Measurements from ENCODE around the gene RNPEPL1.
A peak's percentile ranks its signal among the peaks of the same experiment; 100 is the strongest.
"Not testable (repeated sequence)": the region's sequence is repeated elsewhere in the genome, so short reads cannot be mapped to it uniquely, and the experiment has no call there.

RNPEPL1 gene

DNA sequence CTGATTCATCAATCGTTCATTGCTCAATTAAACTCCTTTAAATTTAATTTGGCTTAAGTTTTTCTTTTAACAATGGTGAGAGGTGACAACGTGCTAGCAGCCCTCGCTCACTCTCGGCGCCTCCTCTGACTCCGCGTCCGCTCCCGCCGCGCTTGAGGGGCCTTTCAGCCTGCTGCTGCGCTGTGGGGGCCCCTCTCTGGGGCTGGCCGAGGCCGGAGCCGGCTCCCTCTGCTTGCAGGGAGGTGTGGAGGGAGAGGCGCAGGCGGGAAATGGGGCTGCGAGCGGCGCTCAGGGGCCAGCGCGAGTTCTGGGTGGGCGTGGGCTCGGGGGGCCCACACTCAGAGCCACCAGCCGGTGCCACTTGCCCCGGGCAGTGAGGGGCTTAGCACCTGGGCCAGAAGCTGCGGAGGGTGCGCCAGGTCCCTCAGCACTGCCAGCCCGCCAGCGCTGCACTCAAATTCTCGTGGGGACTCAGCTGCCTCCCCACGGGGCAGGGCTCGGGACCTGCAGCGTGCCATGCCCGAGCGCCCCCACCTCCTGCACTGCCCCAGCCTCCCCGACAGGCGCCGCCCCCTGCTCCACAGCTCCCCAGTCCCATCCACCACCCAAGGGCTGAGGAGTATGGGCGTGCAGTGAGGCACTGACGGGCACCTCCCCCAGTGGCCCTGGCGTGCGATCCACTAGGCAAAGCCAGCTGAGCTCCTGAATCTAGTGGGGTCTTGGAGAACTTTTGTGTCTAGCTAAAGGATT, 30.1 kb upstream of the RNPEPL1 start:
- no peak for DNase-seq

DNA sequence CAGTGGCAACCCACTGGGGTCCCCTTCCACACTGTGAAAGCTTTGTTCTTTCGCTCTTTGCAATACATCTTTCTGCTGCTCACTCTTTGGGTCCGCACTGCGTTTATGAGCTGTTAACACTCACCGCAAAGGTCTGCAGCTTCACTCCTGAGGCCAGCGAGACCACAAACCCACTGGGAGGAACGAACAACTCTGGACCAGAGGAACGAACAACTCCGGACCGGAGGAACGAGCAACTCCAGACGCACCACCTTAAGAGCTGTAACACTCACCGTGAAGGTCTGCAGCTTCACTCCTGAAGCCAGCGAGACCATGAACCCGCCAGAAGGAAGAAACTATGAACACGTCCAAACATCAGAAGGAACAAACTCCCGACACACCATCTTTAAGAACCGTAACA, 29.2 kb upstream of the RNPEPL1 start:
- DNase-seq, result not testable (repeated sequence)

DNA sequence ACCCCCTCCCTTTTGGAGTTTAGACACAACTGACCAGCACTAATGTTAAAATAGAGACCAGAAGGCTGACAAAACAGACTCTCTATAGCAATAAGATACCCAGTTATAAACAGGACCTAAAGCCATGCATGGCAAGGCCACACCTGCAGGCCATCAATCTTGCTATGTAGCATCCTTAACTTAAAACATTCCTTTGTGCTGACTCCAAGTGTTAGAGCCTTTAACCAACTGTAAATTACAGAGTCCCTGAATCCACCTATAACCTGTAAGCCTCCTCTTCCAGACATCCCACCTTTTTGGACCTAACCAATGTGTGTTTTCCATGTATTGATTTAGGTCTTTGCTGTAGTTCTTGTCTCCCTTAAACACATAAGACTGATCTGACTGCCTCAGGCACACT, 28.4 kb upstream of the RNPEPL1 start:
- no peak for DNase-seq

DNA sequence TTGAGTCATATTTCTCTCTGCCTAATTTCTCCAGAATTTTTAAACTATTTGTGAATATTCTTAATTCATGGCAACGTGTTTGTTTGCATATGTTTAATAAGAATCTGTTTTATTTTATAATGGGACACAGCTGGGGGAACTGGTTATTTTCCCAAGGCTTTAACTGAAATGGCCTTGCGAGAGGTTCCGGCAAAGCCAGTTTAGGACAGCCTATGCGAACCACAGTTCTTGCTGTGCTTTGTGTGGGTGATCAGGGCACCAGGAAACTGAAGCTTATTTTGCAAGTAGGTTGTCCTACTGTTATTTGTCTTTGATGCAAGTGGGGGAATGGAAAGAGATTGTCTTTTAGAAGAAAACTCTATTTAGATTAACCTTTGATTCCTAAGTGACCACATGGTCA, 17.0 kb upstream of the RNPEPL1 start:
- DNase-seq, result no peak

DNA sequence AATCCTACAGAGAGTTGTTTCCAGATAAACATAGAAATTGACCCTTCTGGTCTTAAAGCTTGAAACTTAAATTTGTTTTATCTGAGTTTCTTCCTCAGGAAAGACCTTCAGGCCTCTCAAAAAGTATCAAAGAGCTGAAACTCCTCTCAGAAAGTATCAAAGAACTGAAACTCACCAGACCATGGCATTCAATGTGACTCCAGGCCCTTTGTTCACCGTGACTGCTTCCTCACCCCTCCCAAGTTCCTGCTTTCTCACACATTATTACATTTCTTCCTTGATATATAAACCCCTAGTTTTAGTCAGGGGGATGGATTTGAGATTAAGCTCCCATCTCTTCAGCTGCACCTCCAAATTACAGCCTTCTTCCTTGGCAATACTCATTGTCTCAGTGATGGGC, 16.5 kb upstream of the RNPEPL1 start:
- no peak for DNase-seq

DNA sequence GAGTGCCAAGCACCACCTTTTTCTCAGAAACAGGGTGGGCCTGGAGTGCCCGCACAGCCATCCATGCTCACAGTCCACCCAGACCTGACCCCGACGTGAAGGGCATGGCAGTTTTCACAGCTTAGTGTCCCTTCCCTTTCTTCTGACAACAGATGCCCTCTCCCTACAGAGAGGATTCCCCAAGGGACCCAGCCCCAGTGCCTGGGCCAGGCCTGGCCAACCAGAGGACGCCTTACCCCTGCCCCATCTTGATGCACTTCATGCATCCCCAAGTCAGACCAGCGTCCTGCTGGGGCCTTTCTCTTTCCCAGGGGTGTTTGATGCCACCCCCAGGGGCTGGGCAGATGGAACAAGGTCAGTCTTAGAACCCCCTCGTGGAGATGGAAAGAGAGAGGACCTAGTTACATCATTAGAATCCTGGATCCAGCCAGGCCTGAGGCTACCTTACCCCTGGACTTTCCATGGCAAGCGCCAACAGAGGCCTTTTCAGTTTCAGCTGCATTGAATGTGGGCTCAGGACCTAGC, 14.3 kb upstream of the RNPEPL1 start:
- DNase-seq, result no peak

DNA sequence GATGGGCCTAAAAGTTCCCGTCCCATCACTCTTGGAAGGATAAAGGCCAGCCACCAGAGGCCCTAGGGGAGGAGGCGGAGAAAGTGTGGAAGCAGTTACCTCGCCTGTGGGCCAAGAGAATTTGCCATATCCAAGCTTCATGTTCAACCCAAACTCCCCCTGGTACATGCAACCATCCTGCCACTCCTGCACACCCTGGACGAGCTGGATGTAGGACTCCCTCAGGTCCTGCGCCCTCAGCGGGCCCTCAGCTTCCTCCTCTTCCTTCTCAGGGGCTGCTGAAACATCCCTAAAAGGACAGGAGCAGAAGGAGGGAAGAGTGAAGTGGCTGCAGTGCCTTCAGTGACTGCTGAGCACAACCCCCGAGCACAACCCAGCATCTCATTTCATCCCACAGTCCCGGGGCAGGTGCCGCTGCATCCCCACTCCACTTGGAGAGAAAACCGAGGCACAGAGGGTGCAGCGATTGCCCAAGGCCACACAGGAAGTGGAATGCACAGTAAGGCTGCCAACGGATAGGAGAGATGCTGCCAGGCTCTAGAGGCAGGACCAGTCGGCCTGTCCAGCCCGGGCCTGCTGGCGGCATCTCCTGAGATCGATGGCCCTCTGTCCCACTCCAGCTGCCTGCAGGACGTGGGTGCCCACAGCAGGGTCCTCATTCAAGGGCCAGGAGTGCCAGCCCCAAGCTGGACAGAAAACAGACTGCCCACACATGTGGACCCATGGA, 13.4 kb upstream of the RNPEPL1 start:
- no peak for DNase-seq

DNA sequence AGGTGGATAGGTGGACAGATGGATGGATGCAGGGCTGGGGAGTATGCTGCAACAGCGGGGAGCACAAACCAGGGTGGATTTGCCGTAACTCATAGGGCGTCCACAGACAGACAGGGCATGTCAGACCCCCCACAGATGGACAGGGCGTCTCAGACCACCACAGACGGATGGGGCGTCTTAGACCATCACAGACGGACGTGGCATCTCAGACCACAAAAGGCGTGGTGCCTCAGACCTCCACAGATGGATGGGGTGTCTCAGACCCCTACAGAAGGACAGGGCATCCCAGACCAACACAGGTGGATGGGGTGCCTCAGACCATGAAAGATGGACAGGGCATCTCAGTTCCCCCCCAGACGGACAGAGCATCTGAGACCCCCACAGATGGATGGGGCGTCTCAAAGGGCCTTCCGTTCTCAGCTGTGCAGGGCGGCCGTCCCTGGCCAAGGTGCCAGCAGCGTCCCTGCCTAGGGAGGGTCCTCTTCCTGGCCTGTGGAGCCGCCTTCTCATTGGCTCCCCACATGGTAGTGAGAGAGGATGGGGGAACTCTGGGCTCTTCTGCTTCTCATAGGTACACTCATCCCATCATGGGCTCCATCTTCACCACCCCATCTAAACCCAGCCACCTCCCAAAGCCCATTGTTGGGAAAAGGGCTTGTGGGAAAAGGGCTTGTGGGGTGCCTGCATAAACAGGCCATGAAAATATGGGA, 12.6 kb upstream of the RNPEPL1 start:
- DNase-seq, result no peak

DNA sequence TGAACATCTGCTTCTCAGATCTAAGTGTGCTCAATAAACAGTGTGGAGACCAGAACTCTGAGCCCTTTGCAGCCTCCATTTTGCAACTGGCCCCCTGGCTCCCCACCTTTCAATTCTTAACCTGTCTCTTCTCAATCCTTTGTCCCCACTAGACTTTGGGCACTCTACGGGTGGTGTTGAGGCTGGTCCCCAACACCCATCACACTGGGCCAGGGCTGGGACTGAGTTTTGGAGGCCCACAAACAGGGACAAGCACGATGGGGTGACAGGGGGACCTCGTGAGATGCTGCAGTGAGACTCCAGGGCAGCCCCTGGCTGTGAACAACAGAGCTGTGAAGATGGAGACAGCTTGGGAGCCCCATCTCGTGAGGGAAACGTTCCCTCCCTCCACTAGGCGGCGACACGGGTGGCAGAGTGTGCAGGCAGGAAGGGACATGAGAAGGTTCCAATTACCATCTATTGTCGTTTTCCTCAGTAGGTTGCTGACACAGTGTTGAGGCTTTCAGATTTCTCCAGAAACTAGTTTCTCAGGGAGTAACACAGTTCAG, 11.7 kb upstream of the RNPEPL1 start:
- peak; percentile 2 for DNase-seq

DNA sequence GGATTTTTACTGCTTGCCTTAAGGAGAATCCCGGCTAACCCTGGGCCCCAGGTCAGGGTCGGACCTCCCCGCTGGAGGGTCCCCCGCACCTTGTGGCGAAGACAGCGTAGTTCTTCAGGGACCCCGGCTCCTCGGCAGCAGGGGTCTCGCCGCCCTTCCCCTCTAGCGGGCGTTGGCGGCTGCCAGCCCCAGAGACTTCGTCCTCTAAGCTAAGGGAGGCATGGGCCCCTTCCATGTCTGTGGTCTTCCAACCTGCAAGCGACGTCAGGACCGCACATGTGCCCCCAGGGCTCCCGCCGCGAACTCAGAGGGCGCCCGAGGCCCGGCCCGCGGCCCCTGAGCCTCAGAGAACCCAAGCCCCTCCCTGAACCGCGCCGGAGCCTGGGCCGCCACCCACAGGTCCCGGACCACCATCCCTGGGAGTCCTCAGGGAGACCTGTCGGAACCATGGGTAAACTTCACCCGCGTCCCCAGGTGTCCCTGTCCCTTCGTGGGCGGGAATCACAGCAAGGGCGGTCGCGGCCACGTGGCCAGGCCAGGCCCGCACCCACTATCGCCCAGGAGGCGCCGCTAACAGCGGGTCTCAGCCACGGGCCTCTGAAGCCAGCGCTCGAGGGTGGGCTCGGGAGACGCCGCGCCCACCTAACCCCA, 11.1 kb upstream of the RNPEPL1 start:
- DNase-seq, result no peak

DNA sequence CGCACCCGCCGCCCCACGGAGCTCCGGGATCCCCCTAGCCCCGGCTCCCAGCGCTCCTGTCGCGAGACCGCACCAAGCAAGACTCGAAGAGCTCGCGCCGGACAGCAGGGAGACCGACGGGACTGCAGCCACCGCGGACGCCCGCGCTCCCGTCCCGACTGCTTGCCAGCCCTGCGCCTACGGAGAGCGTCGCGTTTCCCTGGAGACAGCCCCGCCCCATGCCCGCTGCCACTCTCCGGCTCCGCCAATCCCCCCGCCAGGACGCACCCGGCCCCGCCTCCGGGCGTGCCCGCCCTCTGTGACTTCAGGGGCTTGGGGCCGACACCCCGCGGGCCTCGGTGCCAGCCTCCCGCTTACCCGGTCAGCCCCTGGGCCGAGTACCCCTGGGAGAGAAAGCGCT, 10.5 kb upstream of the RNPEPL1 start, which contains the start of gene ANKMY1:
Gene ANKMY1 (minus strand): TSS at position 181 of the 400 bp plus-strand sequence. CDS start 653 bp downstream, outside the sequence.
- no peak for DNase-seq

DNA sequence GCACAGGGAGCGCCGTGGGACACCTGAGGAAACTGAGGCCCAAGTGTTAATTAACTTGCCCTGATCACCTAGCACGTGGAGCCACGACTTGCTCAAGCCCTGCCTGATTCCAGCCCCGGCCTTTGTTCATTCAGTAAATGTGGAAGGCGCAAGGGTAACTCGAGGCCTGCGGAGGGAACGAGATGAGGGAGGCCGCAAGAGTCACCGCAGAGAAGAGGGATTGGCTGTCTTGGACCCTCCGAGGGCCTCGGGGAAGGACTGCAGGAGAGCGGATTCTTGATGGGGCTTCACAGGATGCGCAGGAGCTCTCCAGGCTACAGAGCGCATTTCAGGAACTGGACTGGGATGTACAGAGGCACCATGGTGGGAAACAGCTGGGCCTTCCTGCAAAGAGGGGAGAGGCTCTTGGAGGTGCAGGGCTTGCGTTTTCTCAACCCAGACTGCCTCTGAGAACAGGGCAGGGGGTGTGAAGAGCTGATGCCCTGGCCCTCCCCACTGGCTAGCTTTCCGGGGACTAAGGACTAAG, 10.0 kb upstream of the RNPEPL1 start:
- no peak for DNase-seq

DNA sequence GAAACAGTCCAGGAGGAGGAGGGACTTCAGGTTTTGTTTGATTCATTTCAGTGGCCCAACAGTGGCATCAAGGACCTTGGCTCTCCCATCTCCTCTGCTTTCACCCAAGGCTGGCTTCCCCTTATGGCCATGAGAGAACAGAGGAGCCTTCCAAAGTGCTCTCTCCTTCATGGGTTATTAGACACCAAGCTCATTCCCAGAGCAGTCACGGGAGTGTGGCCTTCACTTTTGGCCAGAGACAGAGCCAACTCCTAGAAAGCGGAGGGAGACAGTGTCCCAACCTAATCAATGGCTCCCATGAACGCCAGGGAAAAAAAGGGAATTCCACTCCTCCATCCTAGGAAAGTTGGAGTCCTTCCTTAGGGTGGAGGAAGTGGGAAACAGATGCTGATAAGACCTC, 9.0 kb upstream of the RNPEPL1 start:
- DNase-seq, result no peak

DNA sequence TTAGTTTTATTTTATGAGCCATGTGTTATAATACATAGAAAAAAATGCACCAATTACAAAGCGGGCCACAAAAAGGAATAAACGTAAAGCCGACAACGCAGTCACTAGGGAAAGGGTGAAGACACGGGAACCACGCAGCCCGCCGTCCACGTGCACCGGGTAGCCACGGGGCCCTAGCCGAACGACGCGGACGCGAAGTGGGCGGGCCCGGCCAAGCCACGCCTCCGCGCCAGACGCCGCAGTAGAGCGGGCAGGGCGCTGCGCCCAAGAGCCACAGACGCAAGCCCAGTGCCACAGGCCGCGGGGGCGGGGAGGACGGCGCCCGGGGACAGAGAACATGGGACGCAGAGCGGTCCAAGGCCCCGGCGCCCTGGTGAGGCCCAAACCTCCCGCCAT, 8.2 kb upstream of the RNPEPL1 start, which contains the start of gene DUSP28:
Gene DUSP28 (plus strand): TSS at position 274 of the 396 bp plus-strand sequence. CDS start 328 bp downstream, outside the sequence.
- DNase-seq, result peak; percentile 62

DNA sequence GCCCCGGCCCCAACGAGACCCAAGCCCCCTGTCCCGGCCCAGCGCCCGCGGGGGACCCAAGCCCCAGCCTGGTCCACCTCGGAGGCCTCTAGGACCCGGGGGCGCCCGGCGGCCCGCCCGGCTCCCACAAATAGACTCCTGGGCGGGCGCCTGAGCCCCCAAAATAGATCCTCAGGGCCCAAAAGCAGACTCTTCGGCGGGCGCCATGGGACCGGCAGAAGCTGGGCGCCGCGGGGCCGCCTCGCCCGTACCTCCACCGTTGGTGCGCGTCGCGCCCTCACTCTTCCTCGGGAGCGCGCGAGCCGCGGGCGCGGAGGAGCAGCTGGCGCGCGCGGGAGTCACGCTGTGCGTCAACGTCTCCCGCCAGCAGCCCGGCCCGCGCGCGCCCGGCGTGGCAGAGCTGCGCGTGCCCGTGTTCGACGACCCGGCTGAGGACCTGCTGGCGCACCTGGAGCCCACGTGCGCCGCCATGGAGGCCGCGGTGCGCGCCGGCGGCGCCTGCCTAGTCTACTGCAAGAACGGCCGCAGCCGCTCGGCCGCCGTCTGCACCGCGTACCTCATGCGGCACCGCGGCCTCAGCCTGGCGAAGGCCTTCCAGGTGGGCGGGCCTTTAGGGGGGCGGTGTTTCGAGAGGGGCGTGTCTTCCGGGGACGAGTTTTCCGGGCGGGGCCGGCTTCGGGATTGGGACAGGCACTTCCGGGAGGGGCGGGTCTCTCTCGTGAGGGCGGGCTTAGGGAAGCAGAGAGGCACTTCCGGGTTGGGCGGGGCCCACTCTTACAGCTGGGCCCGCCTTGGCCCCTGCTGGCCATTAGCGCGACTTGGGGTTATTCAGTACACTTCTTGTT, 7.6 kb upstream of the RNPEPL1 start:
- peak; percentile 97 for DNase-seq

DNA sequence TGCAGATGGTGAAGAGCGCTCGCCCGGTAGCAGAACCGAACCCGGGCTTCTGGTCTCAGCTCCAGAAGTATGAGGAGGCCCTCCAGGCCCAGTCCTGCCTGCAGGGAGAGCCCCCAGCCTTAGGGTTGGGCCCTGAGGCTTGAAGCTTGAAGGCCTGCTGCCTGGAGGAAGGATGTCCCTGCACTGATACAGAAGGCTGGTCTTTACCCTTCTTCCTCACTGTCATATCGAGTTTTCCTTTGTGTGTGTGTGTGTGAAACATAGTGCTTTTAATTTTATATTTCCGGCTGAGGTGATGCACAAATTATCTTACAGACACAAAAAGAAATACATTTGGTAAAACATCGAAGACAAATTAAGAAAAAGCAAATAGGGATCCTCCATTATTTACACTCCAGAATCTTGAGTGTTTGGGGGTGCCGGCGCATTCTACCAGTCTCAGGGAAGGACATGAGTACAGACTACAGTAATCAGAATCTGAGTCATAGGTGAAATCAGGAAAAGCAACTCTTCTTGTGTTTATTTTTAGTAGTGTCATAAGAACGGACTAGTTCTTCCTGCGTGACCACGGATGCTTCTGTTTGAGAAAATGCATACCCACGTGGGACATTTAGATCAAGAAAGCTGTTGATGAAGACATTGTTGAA, 6.8 kb upstream of the RNPEPL1 start:
- no peak for DNase-seq

DNA sequence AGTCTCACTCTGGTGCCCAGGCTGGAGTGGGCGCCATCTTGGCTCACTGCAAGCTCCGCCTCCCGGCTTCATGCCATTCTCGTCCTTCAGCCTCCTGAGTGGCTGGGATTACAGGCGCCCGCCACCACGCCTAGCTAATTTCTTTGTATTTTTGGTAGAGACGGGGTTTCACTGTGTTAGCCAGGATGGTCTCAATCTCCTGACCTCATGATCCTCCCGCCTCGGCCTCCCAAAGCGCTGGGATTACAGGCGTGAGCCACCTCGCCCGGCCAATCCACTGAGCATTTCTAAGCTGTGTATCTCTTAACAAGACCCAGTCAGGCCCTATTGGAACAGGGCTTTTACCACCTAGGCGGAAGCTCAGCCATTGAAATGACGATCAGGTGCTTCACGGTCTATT, 5.1 kb upstream of the RNPEPL1 start:
- not testable (repeated sequence) for DNase-seq

DNA sequence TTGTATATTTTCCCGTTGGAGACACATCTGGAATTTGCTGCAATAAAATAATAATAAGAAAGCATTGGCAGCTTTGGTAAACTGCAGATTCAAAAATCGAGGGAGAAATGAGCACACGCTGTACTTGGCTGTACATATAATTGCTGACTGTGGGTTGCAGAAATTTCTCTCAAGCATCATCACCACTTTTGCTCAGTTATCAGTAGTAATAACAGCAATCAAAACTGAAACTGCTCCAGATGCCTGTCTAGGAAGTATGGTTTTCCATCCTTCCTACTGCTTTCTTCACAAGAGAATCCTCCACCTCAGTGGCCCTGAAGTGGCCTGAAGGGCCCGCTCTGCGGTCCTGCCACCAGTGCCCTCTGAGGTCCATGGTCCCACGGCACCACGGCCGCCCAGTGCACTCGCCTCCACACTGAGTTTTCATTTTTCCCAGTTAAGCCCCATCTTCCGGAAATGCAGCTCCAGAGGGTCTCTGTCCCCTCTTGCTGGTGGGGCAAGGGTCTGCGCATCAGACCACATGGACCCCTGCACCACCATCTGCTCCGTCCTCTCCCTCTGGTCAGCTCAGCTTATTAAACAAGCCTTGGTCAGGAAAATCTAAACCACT, 4.2 kb upstream of the RNPEPL1 start:
- DNase-seq, result no peak

DNA sequence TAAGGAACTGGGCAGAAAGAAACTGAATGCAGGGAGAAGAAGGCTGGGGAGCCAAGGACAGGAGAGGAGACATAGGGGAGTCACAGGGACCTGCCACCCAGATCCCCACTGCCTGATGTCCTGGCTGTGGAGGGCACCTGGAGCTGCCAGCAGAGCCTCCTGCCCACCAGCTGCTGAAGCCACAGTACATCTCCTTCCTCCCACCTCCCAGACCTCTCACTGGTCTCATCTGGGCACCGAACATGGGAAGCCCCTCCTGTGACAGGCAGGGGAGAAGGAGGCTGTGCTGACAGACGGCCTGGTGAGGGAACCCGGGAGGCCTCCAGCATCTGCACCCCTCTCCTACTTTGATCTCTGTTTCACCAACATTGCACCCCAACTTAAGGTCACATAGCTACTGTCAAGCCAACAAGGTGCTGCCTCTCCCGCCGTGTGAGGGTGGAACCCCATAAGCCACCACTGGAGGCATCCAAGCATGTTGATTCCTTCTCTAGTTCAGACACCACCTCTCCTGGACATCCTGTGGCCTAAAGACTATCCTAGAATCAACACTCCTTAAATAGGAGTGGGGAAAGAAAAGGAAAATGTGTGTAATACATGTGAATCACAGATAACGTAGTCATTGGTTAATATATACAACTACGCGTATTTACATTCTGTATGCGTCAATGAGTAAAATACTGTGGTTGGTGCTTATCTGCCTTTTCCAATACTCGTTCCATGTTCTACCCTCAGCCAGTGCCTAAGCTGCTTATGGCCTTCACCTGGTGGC, 3.5 kb upstream of the RNPEPL1 start:
- DNase-seq, result no peak
